ENCODE results near the gene PARD3.

The PARD3 gene

DNA sequence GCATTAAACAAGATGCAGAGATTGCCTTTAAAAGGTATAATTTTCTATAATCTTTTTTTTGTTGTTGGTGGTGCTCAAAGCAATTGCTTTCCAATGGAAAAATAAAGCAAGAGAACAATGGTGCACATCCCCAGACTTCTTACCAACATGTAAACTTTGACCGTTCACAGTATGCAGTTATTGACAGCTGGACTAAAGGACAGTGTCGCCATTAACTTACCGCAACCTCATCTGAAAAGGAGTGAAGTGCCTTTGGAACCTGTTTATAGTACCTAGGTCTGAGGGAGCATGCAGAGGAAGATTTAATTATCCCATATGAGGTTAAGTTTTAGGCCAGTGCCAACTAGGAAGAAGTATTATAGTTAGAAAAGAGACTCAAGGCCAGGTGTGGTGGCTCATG lies 654.5 kb downstream of the PARD3 start:
- TF ChIP-seq, protein P1, sequence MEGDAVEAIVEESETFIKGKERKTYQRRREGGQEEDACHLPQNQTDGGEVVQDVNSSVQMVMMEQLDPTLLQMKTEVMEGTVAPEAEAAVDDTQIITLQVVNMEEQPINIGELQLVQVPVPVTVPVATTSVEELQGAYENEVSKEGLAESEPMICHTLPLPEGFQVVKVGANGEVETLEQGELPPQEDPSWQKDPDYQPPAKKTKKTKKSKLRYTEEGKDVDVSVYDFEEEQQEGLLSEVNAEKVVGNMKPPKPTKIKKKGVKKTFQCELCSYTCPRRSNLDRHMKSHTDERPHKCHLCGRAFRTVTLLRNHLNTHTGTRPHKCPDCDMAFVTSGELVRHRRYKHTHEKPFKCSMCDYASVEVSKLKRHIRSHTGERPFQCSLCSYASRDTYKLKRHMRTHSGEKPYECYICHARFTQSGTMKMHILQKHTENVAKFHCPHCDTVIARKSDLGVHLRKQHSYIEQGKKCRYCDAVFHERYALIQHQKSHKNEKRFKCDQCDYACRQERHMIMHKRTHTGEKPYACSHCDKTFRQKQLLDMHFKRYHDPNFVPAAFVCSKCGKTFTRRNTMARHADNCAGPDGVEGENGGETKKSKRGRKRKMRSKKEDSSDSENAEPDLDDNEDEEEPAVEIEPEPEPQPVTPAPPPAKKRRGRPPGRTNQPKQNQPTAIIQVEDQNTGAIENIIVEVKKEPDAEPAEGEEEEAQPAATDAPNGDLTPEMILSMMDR (IDR thresholded peaks at IDR 0.05; ENCODE audit: insufficient read depth, low read length, poor library complexity, severe bottlenecking) = no peak
- no peak for TF ChIP-seq EZH2phosphoT487 (conservative IDR thresholded peaks at IDR 0.05; ENCODE audit: low read length)
- Histone ChIP-seq H3K36me3 (ENCODE audit: low read length) (no peaks in the 10 kb centered on the region), H3K4me2 (ENCODE audit: low read depth, low read length, poor library complexity, severe bottlenecking) (no peak overlapping the region), H2AFZ (ENCODE audit: low read depth, low read length, severe bottlenecking) (no peak overlapping the region), H3K9me2 (replicated peaks; ENCODE audit: insufficient read depth, low read length) (no peaks in the 10 kb centered on the region), H3K79me2 (ENCODE audit: insufficient read depth, low read length) (no peaks in the 10 kb centered on the region), H3K9me3 (ENCODE audit: insufficient read depth, low read length) (no peaks in the 10 kb centered on the region), H3K9ac (ENCODE audit: low read length) (no peak overlapping the region), H3F3A (ENCODE audit: insufficient read depth) (no peaks in the 10 kb centered on the region), H4K20me1 (ENCODE audit: low read depth, low read length) (no peaks in the 10 kb centered on the region), H3K27ac (ENCODE audit: low read depth, low read length) (no peak overlapping the region), H3K27me3 (ENCODE audit: low read length) (no peaks in the 10 kb centered on the region), H3K4me3 (ENCODE audit: insufficient read depth, low read length, poor library complexity, severe bottlenecking) (no peak overlapping the region)

GRCh38 chr10:34157501-34157900 lies 657.6 kb downstream of the PARD3 start:
- H3K9me2 ChIP-seq (replicated peaks; ENCODE audit: insufficient read depth, low read length) = no peaks in the 10 kb centered on the region
- H4K20me1 ChIP-seq (ENCODE audit: low read depth, low read length) = no peaks in the 10 kb centered on the region
- no peaks in the 10 kb centered on the region for H3K27me3 ChIP-seq (ENCODE audit: low read length)
- H3F3A ChIP-seq (ENCODE audit: insufficient read depth) = no peaks in the 10 kb centered on the region
- H3K4me2 ChIP-seq (ENCODE audit: low read depth, low read length, poor library complexity, severe bottlenecking) = no peak overlapping the region
- H3K9ac ChIP-seq (ENCODE audit: low read length) = no peak overlapping the region
- TF ChIP-seq EZH2phosphoT487 (conservative IDR thresholded peaks at IDR 0.05; ENCODE audit: low read length) = no peak
- TF ChIP-seq, protein P1 (IDR thresholded peaks at IDR 0.05; ENCODE audit: insufficient read depth, low read length, poor library complexity, severe bottlenecking) = no peak
- no peaks in the 10 kb centered on the region for H3K79me2 ChIP-seq (ENCODE audit: insufficient read depth, low read length)
- H3K9me3 ChIP-seq (ENCODE audit: insufficient read depth, low read length) = no peaks in the 10 kb centered on the region
- no peak overlapping the region for H2AFZ ChIP-seq (ENCODE audit: low read depth, low read length, severe bottlenecking)
- H3K27ac ChIP-seq (ENCODE audit: low read depth, low read length) = no peak overlapping the region
- H3K4me3 ChIP-seq (ENCODE audit: insufficient read depth, low read length, poor library complexity, severe bottlenecking) = no peak overlapping the region
- no peaks in the 10 kb centered on the region for H3K36me3 ChIP-seq (ENCODE audit: low read length)

GRCh38 chr10:34156781-34157425 lies 658.2 kb downstream of the PARD3 start:
- Histone ChIP-seq H3F3A (ENCODE audit: insufficient read depth) (no peaks in the 10 kb centered on the region), H2AFZ (ENCODE audit: low read depth, low read length, severe bottlenecking) (no peak overlapping the region), H3K4me3 (ENCODE audit: insufficient read depth, low read length, poor library complexity, severe bottlenecking) (no peak overlapping the region), H3K27ac (ENCODE audit: low read depth, low read length) (no peak overlapping the region), H3K79me2 (ENCODE audit: insufficient read depth, low read length) (no peaks in the 10 kb centered on the region), H3K36me3 (ENCODE audit: low read length) (no peaks in the 10 kb centered on the region), H3K4me2 (ENCODE audit: low read depth, low read length, poor library complexity, severe bottlenecking) (no peak overlapping the region), H3K27me3 (ENCODE audit: low read length) (no peaks in the 10 kb centered on the region), H4K20me1 (ENCODE audit: low read depth, low read length) (no peaks in the 10 kb centered on the region), H3K9me3 (ENCODE audit: insufficient read depth, low read length) (no peaks in the 10 kb centered on the region), H3K9ac (ENCODE audit: low read length) (no peak overlapping the region), H3K9me2 (replicated peaks; ENCODE audit: insufficient read depth, low read length) (no peaks in the 10 kb centered on the region)
- TF ChIP-seq EZH2phosphoT487 (conservative IDR thresholded peaks at IDR 0.05; ENCODE audit: low read length) = no peak
- TF ChIP-seq, protein P1 (IDR thresholded peaks at IDR 0.05; ENCODE audit: insufficient read depth, low read length, poor library complexity, severe bottlenecking) = no peak
